ENCODE measurements around the gene CALB2.

CALB2 gene

GRCh38 chr16:71352466-71352865 is 6.1 kb upstream of the CALB2 start:
- Histone ChIP-seq H2AFZ (ENCODE audit: low read depth, low read length) (no peak overlapping the region), H3K27ac (ENCODE audit: low read length) (no peak overlapping the region), H4K20me1 (ENCODE audit: insufficient read depth, low read length) (no peaks in the 10 kb centered on the region), H3K4me2 (ENCODE audit: low read length) (no peak overlapping the region), H3K4me1 (ENCODE audit: low read length) (0 out of 2 replicates have a peak, but pooled peaks cover 3% of the 10 kb centered on the region), H3K4me3 (ENCODE audit: low read length) (no peak overlapping the region), H3K79me2 (ENCODE audit: low read length) (no peaks in the 10 kb centered on the region), H3K27me3 (ENCODE audit: low read depth, low read length) (peaks cover 29% of the 10 kb centered on the region), H3K9ac (ENCODE audit: low read length) (no peak overlapping the region), H3K36me3 (replicated peaks; ENCODE audit: low read depth, low read length) (no peaks in the 10 kb centered on the region), H3K9me3 (ENCODE audit: insufficient read depth, low read length) (no peaks in the 10 kb centered on the region)
- TF ChIP-seq EZH2phosphoT487 (IDR thresholded peaks at IDR 0.05; ENCODE audit: low read depth) (no peak), CTCF (IDR thresholded peaks at IDR 0.05; ENCODE audit: low read depth, low read length) (no peak)

GRCh38 chr16:71352963-71353460 is 5.5 kb upstream of the CALB2 start:
- Histone ChIP-seq H3K9ac (ENCODE audit: low read length) (no peak overlapping the region), H3K27me3 (ENCODE audit: low read depth, low read length) (peaks cover 29% of the 10 kb centered on the region), H3K4me1 (ENCODE audit: low read length) (0 out of 2 replicates have a peak, but pooled peaks cover 3% of the 10 kb centered on the region), H3K4me2 (ENCODE audit: low read length) (no peak overlapping the region), H3K36me3 (replicated peaks; ENCODE audit: low read depth, low read length) (no peaks in the 10 kb centered on the region), H3K4me3 (ENCODE audit: low read length) (no peak overlapping the region), H4K20me1 (ENCODE audit: insufficient read depth, low read length) (no peaks in the 10 kb centered on the region), H3K9me3 (ENCODE audit: insufficient read depth, low read length) (no peaks in the 10 kb centered on the region), H3K27ac (ENCODE audit: low read length) (no peak overlapping the region), H3K79me2 (ENCODE audit: low read length) (no peaks in the 10 kb centered on the region), H2AFZ (ENCODE audit: low read depth, low read length) (no peak overlapping the region)
- no peak for TF ChIP-seq CTCF (IDR thresholded peaks at IDR 0.05; ENCODE audit: low read depth, low read length)
- no peak for TF ChIP-seq EZH2phosphoT487 (IDR thresholded peaks at IDR 0.05; ENCODE audit: low read depth)

GRCh38 chr16:71353736-71354135 is 4.8 kb upstream of the CALB2 start:
- Histone ChIP-seq H3K79me2 (ENCODE audit: low read length) (no peaks in the 10 kb centered on the region), H3K4me1 (ENCODE audit: low read length) (0 out of 2 replicates have a peak, but pooled peaks cover 3% of the 10 kb centered on the region), H3K4me2 (ENCODE audit: low read length) (no peak overlapping the region), H4K20me1 (ENCODE audit: insufficient read depth, low read length) (no peaks in the 10 kb centered on the region), H3K27me3 (ENCODE audit: low read depth, low read length) (peaks cover 29% of the 10 kb centered on the region), H3K27ac (ENCODE audit: low read length) (no peak overlapping the region), H3K4me3 (ENCODE audit: low read length) (no peak overlapping the region), H3K9ac (ENCODE audit: low read length) (no peak overlapping the region), H3K36me3 (replicated peaks; ENCODE audit: low read depth, low read length) (no peaks in the 10 kb centered on the region), H3K9me3 (ENCODE audit: insufficient read depth, low read length) (no peaks in the 10 kb centered on the region), H2AFZ (ENCODE audit: low read depth, low read length) (no peak overlapping the region)
- TF ChIP-seq CTCF (IDR thresholded peaks at IDR 0.05; ENCODE audit: low read depth, low read length) (no peak), EZH2phosphoT487 (IDR thresholded peaks at IDR 0.05; ENCODE audit: low read depth) (no peak)

GRCh38 chr16:71354156-71354555 is 4.4 kb upstream of the CALB2 start:
- Histone ChIP-seq H3K4me3 (ENCODE audit: low read length) (no peak overlapping the region), H3K36me3 (replicated peaks; ENCODE audit: low read depth, low read length) (no peaks in the 10 kb centered on the region), H3K79me2 (ENCODE audit: low read length) (no peaks in the 10 kb centered on the region), H2AFZ (ENCODE audit: low read depth, low read length) (no peak overlapping the region), H3K27ac (ENCODE audit: low read length) (no peak overlapping the region), H4K20me1 (ENCODE audit: insufficient read depth, low read length) (no peaks in the 10 kb centered on the region), H3K9me3 (ENCODE audit: insufficient read depth, low read length) (no peaks in the 10 kb centered on the region), H3K4me1 (ENCODE audit: low read length) (0 out of 2 replicates have a peak, but pooled peaks cover 3% of the 10 kb centered on the region), H3K9ac (ENCODE audit: low read length) (no peak overlapping the region), H3K27me3 (ENCODE audit: low read depth, low read length) (peaks cover 32% of the 10 kb centered on the region), H3K4me2 (ENCODE audit: low read length) (no peak overlapping the region)
- TF ChIP-seq EZH2phosphoT487 (IDR thresholded peaks at IDR 0.05; ENCODE audit: low read depth), result no peak
- TF ChIP-seq CTCF (IDR thresholded peaks at IDR 0.05; ENCODE audit: low read depth, low read length), result no peak

All from OCI-LY3 (cell line).